Effector CD8-positive, alpha-beta T cell (primary cell): ENCODE measurements around the gene INSL3.

Source experiments
- DNase-seq: peaks from one replicate; lab custom pipeline; 2025; lab: John Stamatoyannopoulos, UW
- total RNA-seq, 4 experiments: gene quantifications; one replicate each; lab custom pipeline; 2026; lab: John Stamatoyannopoulos, UW

The INSL3 gene
- total RNA-seq = 0.49 to 1.8 (median 1.4) reads per million in 4 experiments

GRCh38 chr19:17821190-17821589 is at the start of gene INSL3:
INSL3 (minus strand) TSS chr19:17821519; CDS start chr19:17821506, 13 bp downstream.
- DNase-seq = no peak

- DNase-seq = no peak
These were observed 47.8 kb upstream of the INSL3 start for GRCh38 chr19:17869114-17869608.

- DNase-seq = no peak
These were observed 47.4 kb upstream of the INSL3 start for GRCh38 chr19:17868669-17869068.

- DNase-seq = no peak
These were observed 45.7 kb upstream of the INSL3 start for GRCh38 chr19:17866964-17867486.

- no peak for DNase-seq
These were observed 45.1 kb upstream of the INSL3 start for GRCh38 chr19:17866312-17866963.

- no peak for DNase-seq
These were observed 44.3 kb upstream of the INSL3 start for GRCh38 chr19:17865364-17866311.

- DNase-seq = no peak
These were observed 42.3 kb upstream of the INSL3 start for GRCh38 chr19:17863520-17864182.

- DNase-seq = no peak
These were observed 41.6 kb upstream of the INSL3 start for GRCh38 chr19:17862711-17863519.

GRCh38 chr19:17861542-17862402 is 40.5 kb upstream of the INSL3 start:
- no peak for DNase-seq

- DNase-seq = no peak
These were observed 39.7 kb upstream of the INSL3 start for GRCh38 chr19:17860993-17861360.

- DNase-seq = no peak
These were observed 39.1 kb upstream of the INSL3 start for GRCh38 chr19:17860331-17860992.

- DNase-seq = peak; percentile 99
These were observed 38.4 kb upstream of the INSL3 start, which contains the start of gene RPL18A for GRCh38 chr19:17859533-17860330. RPL18A (plus strand) TSS chr19:17859910; CDS start chr19:17859957, 47 bp downstream.

- peak; percentile 84 for DNase-seq
These were observed 34.2 kb upstream of the INSL3 start for GRCh38 chr19:17855280-17856152.

- no peak for DNase-seq
These were observed 32.7 kb upstream of the INSL3 start for GRCh38 chr19:17854061-17854460.

- DNase-seq = no peak
These were observed 27.4 kb upstream of the INSL3 start for GRCh38 chr19:17848595-17849292.

GRCh38 chr19:17847538-17848366 is 26.4 kb upstream of the INSL3 start, which contains the start of gene JAK3:
JAK3 (minus strand) TSS chr19:17847982; CDS start chr19:17844417, 3,565 bp downstream.
- peak; percentile 74 for DNase-seq
